Embryonic facial prominence (tissue), 1 donor: ENCODE measurements around the gene LRRC15.
A peak's percentile ranks its signal among the peaks of the same experiment; 100 is the strongest.

Source experiments
- DNase-seq: peaks from one replicate; pipeline ENCODE4 v3.0.0-alpha.2; 2016; ENCODE audit errors: extremely low spot score

The LRRC15 gene

DNA sequence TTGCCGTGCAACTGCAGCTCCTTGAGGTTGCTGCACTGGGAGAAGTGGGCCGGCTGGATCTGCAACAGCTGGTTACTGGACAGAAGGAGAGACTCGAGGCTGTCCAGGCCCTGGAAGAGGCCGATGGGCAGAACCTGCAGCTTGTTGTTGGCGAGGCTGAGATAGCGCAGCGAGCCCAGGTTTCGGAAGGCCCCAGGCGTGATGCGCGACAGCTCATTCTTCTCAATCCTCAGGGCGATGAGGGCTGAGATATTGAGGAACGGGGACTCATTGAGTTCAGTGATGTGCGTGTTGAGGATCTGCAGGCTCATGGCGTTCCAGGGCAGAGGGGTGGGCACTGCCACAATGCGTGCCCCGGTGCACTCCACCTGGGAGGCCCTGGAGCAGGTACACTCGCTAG lies 9.0 kb downstream of the LRRC15 start:
- DNase-seq = no peak

DNA sequence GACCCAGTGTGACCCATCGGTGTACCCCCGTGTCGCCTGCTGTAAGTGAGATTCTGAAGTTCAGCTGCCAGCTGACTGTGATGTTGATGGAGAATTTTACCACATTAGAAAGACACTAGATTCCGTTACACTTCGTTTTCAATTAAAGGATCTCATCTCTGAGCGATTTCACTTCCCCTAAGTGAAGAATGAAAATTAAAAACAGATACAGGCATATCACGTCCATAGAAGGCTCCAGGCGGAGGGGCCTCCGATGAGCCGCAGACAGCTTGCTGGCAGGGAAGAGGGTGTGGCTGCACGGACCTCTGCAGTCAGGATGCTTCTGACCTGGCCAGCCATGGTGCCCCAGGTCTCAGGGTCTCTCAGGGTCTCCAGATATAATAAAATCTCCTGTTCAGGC lies 11.9 kb downstream of the LRRC15 start:
- peak; percentile 10 for DNase-seq

DNA sequence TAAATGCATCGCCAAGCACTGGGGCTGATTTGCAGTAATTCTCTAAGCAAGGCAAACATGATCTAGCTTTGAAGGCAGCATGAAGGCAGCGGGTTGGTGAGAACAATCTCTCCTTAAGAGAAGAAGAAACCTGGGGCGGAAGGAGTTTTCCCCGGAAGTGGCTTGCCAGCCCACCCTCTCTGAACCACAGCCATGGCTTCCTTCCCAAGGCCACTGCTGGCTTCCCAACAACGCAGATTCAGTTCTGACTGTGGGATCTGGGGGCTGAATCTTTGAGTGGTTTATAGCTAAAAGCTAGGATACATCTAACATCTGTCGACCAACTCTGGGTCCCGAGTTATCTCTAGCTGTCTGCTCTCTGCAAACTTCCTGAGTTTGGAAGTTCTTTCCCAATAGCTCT lies 14.2 kb downstream of the LRRC15 start:
- DNase-seq = no peak

DNA sequence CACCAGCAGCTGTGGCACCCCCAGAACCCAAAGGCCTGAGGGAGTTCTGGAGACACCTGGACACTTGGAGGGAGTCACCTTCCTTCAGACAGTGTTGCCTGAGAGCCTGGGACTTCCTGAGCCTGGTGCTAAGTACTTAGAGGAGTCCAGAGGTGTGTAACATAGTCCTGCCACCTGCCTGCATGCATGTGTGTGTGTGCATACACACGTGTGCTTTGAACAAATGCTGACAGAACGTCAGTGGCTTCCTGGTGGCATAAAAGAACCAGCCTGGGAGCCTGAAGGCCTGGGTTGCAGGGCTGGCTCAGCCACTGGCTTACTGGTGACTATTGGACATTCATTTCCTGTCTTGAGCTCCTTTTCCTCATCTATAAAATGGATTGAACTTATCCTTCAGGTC lies 15.2 kb downstream of the LRRC15 start:
- DNase-seq = no peak

DNA sequence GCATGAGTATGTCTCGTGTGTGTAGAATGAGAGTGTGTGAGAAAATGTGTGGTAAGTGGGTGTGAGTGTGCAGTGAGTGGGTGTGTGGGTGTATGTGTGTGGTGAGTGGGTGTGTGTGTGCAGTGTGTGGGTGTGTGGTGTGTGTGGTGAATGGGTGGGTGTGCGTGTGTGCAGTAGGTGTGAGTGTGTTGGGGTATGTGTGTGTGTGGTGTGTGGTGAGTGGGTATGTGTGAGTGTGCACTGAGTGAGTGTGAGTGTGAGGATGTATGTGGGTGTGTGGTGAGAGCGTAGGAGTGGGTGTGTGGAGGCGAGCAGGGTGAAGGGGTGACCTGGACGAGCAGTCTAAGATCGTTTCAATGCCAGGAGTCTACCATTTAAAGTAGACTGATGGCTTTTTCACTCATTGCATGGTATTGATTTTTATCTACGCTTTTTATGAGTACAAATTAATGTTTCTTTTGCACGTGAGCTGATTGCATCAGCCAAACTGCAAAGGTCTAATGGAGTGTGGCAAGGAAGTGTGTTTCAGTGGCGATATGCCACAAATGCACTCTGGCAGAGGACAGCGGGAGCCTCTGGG lies 16.8 kb downstream of the LRRC15 start:
- DNase-seq = no peak

DNA sequence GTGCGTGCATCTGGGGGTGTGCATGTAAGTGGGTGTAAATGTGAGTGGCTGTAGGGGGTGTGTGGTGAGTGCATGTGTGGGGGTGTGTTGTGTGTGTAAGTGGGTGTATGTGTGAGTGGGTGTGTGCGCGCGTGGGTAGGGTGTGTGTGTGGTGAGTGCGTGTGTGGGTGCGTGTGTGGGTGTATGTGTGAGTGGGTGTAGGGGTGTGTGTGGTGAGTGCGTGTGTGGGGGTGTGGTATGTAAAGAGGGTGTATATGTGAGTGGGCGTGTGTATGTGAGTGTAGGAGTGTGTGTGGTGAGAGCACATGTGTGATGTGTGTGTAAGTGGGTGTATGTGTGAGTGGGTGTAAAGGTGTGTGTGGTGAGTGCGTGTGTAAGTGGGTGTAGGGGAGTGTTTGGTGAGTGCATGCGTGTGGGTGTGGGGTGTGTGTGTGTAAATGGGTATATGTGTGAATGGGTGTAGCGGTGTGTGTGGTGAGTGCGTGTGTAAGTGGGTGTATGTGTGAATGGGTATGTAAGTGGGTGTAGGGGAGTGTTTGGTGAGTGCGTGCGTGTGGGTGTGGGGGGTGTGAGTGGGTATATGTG lies 17.5 kb downstream of the LRRC15 start:
- DNase-seq = no peak

DNA sequence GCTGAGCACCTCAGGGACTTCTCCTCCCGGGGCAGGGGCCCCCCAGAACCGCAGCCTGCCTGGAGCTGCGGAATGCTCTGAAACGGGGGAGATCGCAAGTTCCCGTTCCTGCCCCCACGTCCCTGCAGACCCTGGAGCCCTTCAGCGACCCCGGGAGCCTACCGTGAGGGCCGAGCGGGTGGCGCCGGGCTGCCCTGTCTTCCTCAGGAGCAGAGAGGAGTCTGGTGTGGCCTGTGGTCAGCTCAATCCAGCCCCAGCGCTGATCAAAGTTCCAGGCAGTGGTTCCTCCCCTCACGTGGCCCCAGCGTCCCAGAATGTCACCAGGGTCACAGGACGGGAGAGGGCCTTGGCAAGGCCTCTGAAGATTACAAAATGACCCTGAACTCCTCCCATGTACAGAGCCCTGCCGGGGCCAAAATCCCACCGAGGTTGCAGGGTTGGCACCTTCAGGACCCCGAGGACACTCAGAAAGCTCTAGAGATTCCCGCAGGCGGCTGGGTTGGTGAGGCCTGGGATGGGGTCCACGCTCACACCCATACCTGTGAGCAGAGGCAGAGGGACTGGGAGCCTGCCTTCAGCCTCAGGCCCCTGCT lies 18.4 kb downstream of the LRRC15 start, which contains the start of gene CPN2:
Gene CPN2 (minus strand): TSS at position 249 of the 593 bp plus-strand sequence. CDS start 8,626 bp downstream, outside the sequence.
- DNase-seq = no peak

DNA sequence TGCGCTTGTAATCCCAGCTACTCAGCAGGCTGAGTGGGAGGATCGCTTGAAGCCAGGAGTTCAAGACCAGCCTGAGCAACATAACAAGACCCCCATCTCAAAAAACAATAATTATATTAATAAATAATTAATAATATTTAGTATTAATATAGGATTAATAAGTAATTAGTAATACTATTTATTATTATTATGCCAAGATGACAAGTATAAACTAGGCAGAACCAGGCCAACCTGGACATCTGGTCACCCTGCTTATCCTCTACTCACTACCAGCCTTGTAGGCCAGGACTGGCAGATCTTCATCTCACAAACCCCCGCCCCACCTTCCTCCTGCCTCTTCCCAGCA lies 18.8 kb downstream of the LRRC15 start:
- no peak for DNase-seq

DNA sequence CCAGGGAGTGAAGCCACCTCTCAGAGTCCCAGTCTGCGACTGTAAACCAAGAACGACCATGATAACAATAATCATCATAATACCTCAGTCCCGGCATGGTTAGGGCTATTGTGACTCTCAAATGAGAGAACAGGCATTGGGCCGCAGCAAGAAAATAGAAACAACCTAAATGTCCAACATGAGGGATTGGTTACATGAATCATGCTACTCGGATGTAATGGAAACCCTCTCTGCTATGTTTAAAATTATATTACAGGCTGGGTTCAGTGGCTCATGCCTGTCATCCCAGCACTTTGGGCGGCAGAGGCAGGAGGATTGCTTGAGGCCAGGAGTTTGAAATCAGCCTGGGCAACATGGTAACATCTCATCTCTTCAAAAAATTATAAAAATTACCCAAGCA lies 21.2 kb downstream of the LRRC15 start:
- no peak for DNase-seq

DNA sequence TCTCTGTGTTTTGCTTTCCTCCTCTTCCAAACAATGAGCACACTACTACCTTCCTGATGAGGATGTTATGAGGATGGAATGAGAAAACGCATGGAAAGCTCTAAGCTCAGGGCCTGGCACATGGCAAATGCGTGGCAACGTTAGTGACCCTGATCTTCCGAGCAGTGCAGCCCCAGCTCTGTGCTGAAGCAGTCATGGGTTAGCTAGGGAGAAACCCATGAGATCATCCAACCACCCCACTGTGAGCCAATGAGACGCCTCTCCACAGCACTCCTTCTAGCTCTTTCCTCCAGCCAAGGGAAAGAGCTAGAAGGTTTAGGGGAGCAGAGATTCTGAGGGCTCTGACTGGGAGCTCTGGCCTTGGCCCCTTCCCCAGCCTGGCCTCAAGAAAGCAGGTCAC lies 22.9 kb downstream of the LRRC15 start:
- DNase-seq = no peak

DNA sequence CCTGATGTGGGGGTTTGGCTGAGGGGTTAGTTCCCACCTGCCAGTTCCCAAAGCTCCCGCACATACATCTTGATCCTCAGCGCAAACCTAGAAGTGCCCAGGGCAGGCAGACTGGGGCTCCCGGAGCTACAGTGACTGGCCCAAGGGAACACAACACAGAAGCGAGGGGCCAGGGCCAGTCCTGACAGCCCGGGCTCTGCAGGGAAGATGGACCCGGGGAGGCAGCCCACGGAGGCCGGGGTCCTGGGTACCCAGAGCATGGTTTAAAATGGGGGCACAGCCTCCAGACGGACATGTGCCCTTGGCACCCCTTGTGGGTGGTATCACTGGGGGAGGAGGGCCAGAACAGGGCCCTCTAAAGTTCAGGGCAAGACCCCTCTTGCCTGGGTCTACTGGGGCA lies 23.5 kb downstream of the LRRC15 start:
- no peak for DNase-seq

DNA sequence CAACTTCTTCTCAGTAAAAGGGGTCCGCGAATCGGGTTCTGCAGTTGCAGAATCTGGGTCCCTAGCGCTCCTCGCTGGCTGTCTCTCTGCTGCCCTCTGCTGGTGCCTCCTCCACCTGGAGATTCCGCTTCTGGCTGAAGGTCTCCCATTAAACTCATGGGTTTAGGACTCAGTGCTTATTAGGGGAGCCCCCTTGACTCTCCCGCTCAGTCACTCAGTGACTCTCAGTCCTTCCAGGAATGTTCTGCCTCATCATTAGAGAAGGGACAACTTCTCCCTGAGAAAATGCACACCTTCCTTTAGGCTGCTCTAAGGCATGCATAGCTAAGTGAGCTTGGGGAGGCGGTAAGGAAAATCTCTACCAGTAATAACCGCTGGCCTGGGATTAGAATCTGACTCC lies 25.5 kb downstream of the LRRC15 start:
- no peak for DNase-seq

DNA sequence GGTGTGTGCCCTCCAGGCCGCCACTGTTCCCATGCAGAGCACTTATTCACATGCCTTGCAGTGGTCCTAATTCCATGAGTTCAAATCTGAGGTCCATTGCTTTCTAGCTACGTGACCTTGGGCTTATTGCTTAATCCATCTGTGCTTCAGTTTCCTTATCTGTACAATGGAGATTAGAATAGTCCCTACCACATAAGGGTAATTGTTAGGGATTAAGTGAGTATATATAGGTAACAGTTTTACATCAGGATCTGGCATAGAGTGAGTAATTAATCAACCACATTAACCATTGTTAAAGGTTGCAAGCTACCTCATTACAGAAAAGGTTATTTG lies 26.0 kb downstream of the LRRC15 start:
- DNase-seq = no peak

DNA sequence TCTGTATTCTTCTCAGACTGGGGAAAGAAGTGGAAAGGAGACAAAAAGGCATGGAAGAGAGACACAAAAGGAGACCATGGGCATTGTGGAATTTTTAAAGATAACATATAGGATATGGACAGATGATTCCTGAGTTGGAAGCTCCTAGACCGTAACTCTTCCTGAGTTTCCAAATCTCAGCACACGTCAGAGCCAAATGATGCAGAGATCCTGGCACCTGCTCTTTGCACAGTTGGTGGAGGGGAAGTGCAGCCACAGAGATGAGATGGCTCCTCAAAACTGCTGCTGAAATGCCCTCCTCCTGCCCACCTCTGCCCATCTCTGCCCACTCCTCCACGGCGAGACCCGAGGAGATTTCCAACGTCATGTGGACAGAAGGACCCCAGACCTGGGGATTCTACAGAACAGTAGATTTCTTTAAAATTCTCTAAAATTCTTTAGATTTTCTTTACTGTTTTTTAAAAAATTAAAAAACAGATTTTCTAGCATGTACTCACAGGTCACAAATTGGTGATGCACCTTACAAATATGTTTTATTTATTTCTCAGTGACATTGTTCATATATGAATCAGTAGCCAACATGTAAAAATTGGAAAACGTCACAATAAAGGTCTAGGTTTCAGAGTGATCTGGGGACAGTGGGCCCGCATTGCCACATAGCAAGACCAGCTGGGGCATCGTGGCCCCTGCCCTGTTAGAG lies 26.5 kb downstream of the LRRC15 start:
- no peak for DNase-seq

DNA sequence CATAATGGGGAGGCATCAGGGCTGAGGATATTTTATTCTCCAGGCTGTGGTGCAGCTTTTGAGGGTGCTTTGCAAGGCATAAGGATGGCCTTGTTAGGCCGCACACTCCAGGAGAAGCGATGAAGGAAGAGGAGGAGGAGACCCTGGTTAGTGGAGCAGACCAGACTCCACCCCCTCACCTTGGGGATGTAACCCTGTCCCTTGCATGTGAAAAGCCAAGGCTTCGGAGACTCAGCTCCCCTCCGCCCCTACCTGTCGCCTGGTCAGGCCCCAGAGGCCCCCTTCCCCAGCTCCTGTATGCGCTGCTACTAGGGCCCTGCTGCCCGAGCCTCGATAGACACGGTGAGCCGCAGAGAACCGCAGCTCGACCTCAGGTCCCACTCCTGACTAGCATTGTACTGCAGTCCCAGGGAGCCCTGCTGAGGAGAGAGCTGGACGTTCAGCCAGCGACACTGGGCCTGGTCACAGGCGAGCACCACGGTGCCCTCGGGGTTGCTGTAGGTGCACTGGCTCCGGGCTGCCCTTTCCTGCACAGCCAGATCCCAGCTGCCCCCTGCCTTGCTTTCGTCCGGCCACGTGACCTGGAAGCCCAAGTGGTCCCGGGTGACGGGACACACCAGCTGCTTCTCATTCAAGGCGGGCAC lies 28.7 kb downstream of the LRRC15 start:
- DNase-seq = no peak

DNA sequence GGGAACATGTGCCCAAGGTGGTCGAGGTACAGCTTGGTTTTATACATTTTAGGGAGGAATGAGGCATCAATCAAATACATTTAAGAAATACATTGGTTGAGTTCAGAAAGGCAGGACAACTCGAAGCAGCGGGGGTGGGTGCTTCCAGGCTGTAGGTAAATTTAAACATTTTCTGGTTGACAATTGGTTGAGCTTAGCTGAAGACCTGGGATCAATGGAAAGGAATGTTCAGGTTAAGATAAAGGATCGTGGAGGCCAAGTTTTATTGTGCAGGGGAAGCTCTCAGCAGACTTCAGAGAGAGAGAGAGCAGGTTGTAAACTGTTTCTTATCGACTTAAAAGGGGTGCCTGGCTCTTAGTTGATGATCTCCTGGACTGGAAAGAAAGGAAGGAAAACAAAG lies 29.7 kb downstream of the LRRC15 start:
- DNase-seq = no peak

DNA sequence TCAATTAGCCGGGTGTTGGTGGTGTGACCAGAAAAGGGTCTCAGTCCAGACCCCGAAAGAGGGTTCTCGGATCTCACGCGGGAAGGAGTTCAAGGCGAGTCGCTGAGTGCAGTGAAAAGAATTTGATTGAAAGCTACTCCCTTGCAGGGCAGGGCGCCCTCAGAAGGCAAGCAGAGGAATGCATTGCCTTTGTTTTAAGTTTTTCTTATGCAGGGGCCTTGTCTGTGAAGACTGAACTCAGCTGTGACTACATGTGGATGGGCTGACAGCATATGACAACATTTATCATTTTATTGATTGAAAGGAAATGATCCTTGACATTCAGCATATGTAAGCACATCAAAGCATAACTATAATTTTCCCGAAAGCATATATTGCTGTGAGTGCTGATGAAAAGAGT lies 30.2 kb downstream of the LRRC15 start:
- DNase-seq = no peak

DNA sequence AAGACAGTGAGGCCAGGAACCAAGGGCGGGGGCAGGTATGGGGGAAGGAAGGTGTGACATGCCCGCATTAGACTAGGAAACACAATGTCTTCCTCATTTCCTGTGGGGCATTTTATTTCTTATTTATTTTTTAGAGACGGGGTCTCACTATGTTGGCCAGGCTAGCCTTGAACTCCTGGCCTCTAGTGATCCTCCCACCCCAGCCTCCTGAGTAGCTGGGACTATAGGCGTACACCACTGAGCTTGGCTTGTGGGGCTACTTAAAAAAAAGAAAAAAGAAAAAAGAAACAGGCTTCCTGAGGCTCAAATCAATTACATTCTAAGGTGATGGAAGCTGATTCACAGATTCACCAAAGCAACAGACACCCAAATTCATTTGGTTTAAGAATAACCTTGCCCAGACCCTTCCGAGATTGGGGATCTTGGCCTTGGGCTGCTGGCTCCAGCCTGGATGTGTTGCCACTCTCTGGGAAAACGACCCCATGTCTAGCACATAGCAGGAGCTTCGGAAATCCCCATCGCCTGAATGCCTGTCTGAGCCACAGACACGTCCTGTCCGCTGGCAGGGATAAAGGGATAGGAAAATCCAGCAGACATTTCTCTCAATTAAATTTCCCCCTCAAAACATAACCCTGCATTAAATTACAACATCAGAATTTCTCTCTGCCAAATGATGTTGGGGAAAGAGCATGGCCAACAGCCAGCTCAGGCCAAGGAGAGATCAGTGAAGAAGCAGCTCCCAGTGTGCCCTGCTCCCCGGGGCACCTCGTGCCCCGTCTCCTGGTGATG lies 31.4 kb downstream of the LRRC15 start:
- DNase-seq = no peak

DNA sequence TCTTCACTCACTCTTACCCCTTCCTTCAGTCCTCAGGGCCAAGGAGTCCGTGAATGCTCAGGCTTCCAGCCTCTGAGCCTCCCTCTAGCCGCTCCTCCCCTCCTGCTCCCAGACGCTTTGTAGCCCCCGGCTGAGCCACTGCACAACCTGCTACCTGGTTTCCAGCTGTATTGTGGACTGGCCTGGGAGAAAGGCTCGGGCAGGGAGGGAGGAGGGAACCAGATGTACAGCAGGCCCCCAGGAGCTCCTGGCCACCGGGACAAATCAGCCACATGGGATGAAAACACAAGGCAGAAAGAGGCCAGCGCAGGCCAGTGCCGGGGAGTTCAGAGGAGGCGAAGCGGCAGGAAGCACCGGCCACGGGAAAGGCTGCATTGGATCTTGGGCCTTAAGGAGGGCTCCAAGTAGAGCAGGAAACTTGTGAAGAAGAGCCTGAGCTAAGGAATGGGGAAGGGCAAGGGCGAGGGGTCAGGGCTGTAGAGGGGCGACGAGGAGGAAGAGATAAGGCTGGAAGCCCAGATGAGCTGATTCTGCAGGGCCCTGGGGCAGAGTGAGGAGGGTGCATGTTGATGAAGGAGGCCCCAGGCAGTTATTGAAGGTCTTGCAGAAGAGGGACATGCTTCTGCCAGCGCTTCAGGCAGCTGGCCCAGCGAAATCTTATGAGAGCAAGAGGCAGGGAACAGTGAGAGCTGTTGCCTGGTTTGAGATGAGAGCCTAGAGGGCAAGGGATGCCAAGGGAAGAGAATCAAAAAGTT lies 32.8 kb downstream of the LRRC15 start:
- no peak for DNase-seq

DNA sequence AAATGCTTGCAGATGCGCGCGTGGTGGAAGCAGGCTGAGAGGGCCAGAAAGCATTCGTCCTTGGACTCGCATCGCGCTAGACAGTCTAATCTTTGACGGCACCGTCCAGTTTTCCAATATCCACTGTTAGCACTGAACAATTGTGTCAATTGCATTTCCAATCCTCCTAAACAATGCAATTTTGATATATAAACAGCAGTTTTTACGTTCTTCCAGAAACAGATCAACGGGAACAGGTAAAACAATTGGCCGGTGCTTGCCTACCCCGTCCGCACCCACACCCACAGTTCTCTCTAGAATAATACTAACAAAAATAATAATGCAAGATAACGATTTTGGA lies 35.6 kb downstream of the LRRC15 start:
- DNase-seq = no peak

DNA sequence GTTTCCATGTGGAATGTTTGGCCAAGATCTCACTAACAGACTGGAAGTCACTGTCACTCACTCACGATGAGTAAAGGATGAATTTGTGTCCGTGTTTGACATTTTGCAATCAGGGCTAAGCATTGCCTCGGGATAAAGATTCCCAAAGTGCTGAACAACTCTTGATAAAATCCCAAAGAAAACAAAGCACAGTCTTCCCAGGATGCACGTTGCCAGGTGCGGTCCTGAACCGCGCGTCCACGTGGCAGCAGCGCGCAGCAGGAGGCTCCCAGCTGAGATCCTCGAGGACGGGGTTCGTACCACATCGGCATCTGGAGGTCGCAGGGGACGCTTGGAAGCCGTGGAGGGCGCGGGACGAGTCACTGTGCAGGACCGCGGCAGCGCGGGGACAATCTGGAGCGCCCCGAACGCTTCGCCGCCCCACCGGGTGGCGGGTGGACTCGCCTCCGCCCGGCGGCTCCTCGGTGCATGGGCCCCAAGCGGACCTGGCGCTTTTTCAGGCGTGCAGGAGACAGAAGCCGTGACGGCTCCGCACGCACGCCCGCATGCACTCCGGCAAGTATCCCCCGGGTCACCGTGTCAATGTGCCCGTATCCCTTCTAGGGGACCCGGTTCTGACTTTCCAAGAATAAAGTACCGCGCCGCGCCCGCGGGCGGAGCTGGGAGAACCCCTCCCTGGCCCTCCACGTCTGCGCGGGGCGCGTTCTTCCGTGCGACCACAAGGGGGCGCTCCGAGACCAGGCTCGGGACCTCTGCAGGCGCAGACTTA lies 36.1 kb downstream of the LRRC15 start:
- peak; percentile 70 for DNase-seq
